NCI-H748 treated with DMSO at 0.1 percent for 48 hours (cell line): ENCODE data around the gene CACUL1.
"Not testable (repeated sequence)": the region's sequence is repeated elsewhere in the genome, so short reads cannot be mapped to it uniquely, and the experiment has no call there.

Source experiments
- DNase-seq: peaks from one replicate; lab custom pipeline; 2025; lab: John Stamatoyannopoulos, UW

CACUL1 gene

DNA sequence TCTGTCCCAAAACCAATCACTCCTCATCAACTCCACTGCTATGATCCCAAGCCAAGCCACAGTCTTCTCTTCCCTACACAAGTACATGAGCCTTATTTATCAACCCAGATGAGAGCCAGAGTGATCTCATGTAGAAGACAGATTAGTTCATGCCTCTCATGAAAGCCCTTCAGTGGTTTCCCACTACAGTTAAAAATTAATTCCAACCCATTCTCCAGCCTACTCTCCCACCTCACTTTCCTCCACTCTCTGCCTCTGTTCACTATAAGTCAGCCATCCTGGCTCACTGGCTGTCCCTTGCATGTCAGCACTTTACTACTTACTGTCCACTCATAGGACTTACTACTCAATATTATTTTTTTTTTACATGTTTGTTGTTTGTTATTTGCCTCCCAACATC lies 67.3 kb downstream of the CACUL1 start:
- no peak for DNase-seq

DNA sequence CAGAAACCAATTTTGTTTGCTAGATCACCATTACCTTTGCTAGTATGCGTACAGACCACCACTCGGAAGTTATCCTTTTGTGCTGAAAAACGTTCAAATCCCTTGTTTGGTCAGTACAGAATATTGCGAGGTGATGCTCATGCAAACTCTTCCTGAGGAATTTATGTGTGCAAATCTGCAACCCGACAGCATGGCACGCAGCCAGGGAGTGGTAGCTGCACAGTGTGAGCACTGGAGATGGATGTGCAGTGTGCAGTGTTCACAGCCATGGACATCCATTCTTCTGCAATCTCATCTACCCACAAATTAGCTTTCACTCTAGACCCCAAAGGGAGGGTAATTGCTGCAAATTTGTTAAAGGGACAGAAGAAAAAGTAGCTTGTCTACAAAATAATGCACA lies 72.2 kb downstream of the CACUL1 start:
- DNase-seq = no peak

DNA sequence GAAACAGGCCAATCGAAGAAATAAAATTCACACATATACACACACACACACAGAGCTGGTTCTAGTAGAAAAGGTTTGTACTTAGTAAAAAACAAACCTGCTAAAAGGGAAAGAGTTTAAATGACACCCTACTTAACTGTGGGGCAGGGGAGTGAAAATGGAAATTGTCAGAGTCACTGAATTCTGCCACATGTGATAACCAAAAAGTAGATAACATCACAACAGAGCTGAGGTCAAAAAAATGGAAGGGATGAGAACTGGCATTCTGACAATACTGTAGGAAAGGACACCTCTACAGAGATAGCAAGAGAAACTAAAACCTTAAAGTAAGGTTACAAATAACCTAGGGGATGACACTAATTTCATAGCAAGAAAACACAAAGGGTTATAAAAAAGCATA lies 74.6 kb downstream of the CACUL1 start:
- DNase-seq = no peak

DNA sequence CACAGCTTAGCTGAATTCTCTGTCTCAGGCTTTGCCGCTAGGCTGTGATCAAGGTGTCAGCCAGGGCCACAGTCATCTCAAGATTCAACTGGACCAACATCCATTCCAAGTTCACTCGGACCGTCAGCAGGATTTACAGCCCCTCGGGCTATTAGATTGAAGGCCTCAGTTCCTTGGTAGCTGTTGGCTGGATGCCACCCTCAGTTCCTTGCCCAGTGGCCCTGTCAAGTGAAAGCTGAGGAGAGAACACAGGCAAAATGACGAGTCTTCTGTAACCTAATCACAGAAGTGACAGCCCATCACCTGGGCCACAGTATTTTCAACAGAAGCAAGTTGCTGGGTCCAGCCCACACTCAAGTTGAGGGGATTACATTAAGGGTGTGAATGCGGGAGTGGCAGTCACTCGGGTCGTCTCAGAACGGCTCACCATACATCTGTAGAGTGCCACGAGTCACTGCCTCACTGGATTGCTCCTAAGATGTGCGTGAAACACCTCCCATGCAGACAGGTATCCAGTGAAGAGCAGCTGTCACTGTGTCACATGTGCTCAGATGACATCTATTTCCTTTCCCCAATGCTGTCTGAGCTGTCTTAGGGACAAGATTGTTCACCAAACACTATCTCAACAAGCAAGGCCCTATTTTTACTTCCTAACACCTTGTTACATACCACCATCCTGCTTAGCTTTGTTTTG lies 80.4 kb downstream of the CACUL1 start:
- no peak for DNase-seq

DNA sequence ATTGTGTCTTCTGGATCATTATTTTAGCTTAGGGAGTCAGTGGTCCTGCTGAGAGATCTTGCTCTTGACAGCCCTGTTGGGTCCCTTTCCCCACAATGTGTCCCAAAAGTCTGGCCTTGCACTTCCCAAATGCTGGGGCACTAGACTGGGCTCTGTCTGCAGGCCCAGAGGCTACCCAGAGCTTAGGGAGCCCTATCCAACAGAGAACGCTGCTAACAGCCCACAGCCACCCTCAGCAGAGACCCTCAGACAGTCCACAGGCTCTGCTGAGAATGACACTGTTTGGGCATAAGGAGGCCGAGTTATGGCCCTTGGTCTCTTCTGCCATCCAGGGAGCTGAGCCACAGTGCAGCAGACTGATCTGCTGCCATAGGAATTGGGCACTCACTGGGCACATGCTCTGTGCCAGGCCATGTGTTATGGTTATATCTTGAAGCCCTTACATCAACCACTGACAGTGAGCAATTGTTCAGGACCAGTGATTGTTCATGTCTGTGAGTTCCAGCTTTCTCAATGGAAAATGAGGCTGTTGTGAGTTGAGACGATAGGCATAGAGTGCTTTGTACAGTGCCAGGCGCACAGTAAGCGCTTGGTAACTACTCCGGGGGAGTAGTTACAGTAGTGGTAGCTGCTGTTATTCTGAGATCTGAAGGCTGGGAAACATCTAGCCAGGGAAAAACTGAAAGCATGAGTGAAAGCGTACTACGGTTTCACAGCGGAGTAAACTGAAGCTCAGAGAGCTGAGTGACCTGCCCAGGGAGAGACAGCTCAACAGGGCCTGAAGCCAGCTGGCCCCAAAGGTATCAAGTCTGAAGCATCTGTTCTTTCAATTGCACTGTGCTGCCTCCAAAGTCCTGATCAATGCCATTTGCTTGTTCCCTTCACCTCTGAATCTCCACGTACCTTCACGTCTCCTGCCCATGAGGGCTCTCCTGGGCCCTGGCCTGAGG lies 81.7 kb downstream of the CACUL1 start:
- DNase-seq = no peak

DNA sequence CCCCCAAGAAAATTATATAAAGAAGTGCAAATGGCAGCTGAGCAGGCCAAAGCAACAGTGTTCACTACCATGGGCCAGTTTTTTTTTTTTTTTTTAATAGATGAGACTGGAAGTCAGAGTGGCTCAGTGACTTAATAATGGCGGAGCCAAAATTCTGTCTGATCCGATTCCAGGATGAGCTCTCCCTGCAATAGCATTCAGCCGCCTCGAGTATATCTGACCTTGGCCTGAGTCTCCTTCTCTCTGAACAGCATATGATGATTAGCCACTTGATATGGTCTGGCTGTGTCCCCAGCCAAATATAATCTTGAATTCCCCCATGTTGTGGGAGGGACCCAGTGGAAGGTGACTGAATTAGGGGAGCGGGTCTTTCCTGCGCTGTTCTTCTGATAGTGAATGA lies 82.6 kb downstream of the CACUL1 start:
- no peak for DNase-seq

DNA sequence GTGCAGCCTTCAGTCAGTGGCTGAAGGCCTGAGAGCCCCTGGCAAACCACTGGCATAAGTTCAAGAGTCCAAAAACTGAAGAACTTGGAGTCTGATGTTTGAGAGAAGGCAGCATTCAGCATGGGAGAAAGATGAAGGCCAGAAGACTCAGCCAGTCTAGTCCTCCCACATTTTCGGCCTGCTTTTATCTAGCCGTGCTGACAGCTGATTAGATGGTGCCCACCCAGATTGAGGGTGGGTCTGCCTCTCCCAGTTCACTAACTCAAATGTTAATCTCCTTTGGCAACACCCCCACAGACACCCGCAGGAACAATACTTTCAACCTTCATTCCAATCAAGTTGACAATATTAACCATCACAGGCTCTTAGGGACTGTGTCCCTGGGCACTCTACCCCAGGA lies 83.5 kb downstream of the CACUL1 start:
- not testable (repeated sequence) for DNase-seq

DNA sequence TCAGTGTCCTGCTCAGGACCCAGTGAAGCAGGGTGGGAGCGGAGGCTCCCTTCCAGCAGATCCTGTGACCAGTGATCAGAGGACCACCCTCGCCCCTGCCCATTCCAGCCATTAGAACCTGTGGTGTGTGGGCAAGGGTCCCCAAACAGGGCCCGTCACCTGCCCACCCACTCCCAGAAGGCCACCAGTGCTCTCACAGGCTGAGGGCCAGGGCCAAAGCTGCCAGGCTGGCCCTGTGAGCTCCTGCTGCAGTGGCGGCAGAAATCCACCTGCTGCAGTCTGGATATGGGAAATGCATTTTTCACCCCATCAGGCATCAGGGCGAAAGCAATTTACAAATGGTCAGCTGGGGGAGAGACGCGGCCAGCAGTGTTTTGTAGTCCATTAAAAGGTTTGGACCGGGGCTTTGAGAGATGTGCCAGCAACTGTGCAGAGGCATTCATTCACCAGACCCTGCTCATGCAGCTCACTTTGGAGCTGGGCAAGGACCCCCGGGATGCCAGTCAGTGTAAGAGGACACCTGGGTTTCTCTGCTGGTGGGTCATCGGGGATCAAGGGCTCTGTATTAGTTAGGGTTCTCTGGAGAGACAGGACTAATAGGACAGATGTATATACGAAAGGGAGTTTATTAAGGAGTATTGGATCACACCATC lies 84.2 kb downstream of the CACUL1 start:
- DNase-seq = no peak

DNA sequence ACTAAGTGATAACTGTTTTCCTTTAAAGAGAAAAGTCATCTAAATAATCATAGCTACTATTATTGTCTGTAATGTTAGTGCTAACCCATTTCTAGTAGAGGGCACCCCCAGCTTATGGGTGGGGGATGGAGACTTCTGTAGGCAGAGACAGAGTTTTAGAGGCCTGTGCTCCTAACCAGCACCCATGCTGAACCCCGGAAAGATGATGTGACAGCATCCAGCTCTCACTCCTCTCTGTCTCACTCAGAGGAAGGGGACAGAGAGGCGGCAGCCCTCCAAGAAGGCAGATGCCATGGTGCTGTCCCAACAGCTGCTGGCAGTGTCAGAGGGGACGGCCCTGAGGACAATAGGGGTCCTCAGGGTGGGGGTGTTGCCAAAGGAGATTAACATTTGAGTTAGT lies 84.9 kb downstream of the CACUL1 start:
- DNase-seq = no peak

DNA sequence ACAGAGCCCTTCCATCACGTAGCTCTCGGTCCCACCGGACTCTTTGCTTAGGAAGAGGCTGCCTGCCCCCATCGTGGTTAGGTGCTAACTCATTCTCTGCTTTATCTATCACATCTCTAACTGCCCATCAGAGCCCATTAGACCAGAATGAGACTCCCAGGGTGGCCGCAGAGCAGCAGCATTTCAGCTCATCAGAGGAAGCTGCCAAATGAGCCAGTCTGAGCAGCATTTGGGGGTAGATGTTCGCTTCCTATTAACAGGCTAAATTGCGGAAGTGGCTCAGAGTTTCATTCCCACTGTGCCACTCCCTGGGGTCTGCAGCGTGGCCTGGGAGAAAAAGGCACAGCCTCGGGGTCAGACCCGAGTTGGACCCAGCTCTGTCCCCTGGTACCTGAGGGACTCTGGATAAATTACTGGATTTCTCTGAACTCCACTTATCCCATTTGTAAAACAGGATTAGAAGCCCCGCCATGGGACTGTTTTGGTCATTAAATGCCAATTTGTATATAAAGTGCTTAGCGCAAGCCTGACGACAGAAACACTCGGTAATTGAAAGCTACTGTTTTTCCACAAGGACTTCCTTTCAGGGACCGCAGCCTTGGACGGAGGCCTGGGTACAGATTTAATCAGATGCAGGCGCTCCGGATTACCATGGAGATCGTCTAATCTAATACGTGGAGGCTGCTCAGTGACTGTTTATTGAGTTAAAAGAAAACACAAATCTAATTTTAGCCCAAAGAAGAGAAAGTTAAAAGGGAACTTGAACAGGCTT lies 85.6 kb downstream of the CACUL1 start:
- DNase-seq = no peak

DNA sequence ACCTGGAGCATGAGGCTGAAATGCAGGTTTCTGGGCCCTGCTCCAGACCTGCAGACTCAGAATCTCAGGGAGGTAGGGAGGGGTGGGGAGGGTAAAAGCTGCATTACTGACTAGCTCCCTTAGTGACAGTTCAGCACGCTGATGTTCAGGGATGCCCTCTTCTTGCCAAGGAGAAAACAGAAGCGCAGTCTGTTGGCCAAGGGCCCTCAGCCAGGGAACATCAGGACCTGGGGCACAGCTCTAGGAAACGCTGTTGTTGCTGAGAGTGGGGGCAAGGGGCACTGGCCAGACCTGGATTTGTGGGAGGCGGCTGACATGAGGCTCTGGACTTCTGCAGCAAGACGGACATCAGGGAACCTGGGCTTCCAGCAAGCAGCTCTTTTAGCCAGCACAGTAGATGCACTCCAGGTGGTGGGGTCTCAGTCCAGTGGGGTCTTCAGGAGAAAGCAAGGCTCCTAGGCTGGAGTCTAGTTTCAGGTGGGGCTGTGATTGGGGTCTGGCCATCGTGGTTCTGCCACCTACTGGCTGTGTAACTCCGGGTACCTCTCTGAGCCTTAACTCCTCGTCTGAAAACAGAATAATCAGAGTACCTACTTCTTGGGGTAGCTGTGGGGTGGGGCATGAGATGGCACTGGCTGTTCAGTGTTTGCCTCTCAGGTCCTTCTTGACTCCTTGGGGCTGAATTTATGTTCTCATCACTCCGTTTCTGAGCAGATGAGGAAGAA lies 86.4 kb downstream of the CACUL1 start:
- DNase-seq = no peak

DNA sequence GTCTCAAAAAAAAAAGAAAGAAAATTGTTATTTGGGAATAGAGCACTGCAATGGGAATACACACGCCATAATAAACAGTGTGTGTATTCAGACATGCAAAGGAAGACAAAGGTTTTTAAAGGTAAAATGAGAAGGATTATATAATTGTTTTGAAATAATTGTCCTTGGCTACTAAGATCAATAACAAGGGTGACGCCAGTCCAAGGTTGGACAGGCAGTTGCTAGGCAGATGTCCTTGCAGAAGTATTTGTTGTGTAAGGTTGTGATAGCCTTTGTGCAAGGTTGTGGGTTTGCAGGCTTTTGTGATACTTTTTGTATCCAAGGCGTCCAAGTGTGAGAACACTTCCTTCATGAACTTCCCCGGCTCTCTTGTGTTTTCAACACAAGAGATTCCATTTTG lies 87.0 kb downstream of the CACUL1 start:
- DNase-seq = no peak

DNA sequence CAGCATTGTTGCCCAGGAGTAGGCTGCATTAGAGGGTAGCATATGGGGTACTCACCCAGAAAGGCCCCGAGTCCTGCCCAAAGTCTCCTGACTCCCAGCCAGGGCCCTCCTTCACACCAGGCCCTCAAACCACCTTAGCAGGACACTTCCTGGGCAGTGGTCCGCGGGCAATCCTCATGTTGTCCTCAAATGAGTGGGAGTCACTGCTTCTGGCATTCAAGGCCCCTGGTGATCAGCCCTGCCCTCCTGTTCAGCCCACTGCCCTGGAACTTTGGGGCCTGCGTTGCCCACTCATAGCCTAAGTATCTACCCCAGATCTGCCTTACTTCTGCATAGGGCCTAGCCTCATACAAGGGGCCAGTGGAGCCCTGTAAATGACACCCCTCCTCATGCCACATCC lies 88.4 kb downstream of the CACUL1 start:
- DNase-seq = no peak

DNA sequence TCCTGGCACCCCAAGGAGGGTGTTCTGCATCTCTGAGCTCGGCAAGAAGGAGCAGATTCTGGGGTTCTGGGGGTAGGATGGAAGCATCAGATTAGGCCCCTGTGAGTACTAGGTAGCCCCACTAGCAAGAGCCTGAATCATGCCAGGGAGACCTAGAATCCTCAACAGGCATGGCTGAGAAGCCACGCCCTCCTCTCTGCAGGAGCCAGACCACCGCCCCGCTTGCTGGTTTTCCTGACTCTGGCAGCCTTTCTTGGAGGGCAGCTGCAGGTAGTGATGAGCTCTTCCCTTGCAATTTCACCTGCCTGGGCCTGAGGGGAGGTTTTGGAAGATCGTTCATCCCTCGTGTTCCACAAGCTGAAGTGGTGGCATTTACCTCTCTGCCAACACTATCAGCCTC lies 90.4 kb downstream of the CACUL1 start:
- DNase-seq = no peak

DNA sequence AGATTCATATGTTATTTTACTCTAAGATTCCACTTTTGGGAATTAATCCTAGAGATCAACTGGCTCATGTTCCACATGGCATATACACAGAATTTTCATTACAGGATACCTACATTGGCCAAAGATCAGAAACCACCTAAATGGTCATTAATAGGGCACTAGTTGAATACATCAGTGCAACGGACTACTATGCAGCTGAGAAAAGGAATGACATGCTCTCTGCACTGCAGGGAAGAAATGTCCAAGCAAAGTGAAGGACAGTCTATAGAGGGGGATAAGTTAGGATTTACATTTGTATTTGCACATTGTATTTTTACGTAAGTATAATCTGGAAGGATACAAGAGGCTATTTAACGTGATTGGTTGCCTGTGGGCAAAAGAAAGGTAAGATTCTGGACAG lies 91.6 kb downstream of the CACUL1 start:
- DNase-seq = no peak

DNA sequence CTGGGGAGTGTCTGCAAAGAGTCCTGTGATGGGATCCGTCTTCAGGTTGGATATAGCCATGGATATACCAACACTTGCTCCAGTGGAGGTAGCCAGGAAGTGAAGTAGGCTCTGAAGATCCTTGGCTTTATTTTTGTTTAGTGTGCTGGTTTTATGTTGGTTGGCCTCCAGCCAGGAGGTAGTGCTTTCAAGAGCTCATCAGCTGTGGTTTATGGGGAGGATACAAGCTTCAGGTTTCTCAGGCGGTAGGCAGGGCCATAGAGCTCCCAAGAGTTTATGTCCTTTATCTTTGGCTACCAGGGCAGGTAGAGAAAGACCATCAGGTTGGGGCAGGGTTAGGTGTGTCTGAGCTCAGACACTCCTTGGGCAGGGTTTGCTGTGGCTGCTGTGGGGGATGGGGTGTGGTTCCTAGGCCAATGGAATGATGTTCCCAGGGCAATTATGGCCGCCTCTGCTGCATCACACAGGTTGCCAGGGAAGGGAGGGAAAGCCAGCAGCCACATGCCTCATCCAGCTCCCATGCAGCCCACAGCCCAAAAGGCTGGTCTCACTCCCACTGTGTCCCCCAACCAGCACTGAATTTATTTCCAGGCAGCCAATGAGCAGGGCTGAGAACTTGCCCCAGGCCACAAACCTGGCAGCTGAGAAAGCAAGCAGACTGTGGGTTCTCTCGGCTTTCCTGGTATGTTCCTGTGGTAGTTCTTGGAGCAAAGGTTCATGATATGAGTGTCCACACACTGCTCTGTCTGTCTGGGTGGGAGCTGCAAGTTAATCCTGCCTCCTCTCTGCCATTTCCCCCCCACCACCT lies 92.3 kb downstream of the CACUL1 start:
- DNase-seq = peak; percentile 31

DNA sequence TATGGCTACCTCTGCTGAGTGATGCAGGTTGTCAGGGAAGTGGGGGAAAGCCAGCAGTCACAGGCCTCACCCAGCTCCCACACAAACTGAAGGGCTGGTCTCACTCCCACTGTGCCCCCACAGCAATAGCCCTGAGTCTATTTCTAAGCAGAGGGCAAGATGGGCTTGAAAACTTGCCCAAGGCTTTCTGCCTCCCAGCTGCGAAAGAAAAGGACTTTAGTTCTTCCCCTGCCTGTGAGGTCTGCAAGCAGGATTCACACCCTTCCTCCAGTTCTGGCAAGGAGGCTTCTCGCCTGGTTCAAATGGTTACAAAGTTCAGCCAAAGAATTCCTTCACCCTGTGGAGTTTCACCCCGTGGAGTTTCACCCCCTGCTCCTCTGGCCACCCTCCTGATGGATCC lies 96.0 kb downstream of the CACUL1 start:
- DNase-seq = no peak

DNA sequence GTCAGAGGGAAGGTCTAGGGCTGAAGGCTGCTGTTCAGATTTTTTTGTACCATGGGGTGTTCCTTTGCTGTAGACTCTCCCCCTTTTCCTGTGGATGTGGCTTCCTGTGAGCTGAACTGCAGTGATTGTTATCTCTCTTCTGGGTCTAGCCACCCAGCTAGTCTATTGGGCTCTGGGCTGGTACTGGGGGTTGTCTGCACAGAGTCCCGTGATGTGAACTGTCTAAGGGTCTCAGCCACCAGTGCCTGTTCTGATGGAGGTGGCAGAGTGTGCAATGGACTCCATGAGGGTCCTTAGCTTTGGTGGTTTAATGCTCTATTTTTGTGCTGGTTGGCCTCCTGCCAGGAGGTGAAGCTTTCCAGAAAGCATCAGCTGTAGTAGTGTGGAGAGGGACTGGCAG lies 96.6 kb downstream of the CACUL1 start:
- DNase-seq = not testable (repeated sequence)

DNA sequence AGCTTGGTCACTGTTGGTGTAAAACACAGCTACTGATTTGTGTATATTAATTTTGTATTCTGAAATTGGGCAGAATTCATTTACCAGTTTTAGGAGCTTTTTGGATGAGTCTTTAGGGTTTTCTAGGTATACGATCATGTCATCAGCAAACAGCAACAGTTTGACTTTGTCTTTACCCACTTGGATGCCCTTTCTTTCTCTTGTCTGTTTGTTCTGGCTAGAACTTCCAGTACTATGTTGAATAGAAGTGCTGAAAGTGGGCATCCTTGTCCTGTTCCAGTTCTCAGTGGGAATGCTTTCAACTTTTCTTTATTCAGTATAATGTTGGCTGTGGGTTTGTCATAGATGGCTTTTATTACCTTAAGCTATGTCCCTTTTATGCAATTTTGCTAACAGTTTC lies 109.5 kb downstream of the CACUL1 start:
- not testable (repeated sequence) for DNase-seq

DNA sequence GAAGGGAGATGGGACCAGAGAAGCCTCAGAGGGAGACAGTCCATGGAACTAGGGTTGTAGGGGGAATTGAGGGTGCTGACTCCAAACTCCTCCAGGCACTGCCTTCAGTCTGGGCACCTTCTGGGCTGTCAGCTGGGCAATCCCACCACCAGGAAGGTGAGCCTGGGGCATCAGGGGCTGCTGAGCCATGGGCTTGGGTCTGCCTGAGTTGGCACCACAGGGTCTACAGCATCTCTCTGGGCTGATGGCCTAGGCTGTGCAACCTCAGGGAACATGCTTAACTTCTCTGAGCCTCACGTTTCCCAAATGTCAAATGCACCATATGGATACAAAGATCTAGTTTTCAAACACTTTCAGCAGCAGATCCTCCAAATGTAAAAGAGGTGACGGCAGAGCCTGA lies 112.5 kb downstream of the CACUL1 start:
- no peak for DNase-seq

DNA sequence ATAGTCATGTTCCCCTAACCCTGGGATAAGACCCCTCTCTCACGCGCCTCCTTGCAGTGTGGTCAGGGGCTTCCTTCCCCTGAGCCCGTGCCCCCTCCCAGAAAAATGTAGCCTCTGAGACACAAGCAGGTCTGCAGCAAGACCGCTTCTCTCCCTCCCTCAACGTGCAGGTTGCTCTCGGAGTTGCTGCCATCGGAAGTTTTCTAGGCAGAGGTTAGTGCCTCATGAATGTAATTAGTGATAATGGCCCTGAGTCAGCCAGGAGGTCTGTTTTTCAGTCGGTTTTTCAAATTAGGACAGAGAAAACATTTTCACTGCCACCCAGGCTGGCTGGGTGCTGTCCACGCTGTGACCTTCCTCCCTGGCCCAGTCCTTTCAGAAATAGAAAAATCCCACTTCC lies 116.1 kb downstream of the CACUL1 start:
- no peak for DNase-seq
